Adrenal gland (tissue), 12 donors: ENCODE results near the gene IRF8. TPM values are rescaled to one million over a fixed set of nuclear protein-coding genes. Genes with fewer than 3 reads are reported as not detected.

Source experiments
- DNase-seq, 7 donors: peaks; one replicate each; pipeline ENCODE4 v3.0.0-alpha.2; 2019 to 2020
- H3K27ac ChIP-seq, 5 donors: fragments of 200-600 bp; sonication (generic) in 4 of 5; 1 replicate in 3 of 5; 2 replicates in 2 of 5; pipeline versions ENCODE4 v1.5.1 to v1.8.0; 2016 to 2020; ENCODE audit warnings: mild to moderate bottlenecking in 1 of 5
- H3K27me3 ChIP-seq: fragments of 200-600 bp; 2 replicates; pipeline ENCODE4 v1.8.0; 2021
- H3K36me3 ChIP-seq, 2 donors: fragments of 200-600 bp; replicated peaks in 1 of 2; 1 replicate in 1 of 2; 2 replicates in 1 of 2; pipeline versions ENCODE4 v1.5.1 to v1.8.0; 2018 to 2022
- H3K4me1 ChIP-seq, 2 donors: fragments of 200-600 bp; replicated peaks in 1 of 2; 1 replicate in 1 of 2; 2 replicates in 1 of 2; pipeline versions ENCODE4 v1.5.1 to v1.8.0; 2018 to 2021
- H3K4me3 ChIP-seq, 4 donors: fragments of 200-600 bp; sonication (generic) in 3 of 4; one replicate each; pipeline ENCODE4 v1.5.1; 2016 to 2018
- H3K9me3 ChIP-seq, 3 donors: fragments of 200-600 bp; sonication (generic) in 1 of 3; replicated peaks in 1 of 3; 1 replicate in 2 of 3; 2 replicates in 1 of 3; pipeline versions ENCODE4 v1.5.1 to v1.8.0; 2016 to 2021
- POLR2A ChIP-seq, 2 donors: fragments of 450-650 bp; IDR thresholded peaks; one replicate each; pipeline ENCODE4 v1.6.1; 2017; ENCODE audit warnings: antibody characterized with exemption in 2 of 2, mild to moderate bottlenecking in 2 of 2, moderate library complexity in 1 of 2
- WGBS, 4 donors: extraction: QIAGEN DNeasy Blood & Tissue Kit in 2 of 4; methylation state at CpG; one replicate each; pipeline versions ENCODE4 v1.1.5 to v1.1.7; 2013 to 2017; 5-methylcytosine and 5-hydroxymethylcytosine counted together
- intact Hi-C, 2 donors: fragments of 100-400 bp; cut with DNase I; formaldehyde crosslinking; loops; one replicate each; pipeline versions ENCODE4 v1.14.1 to v1.15.0; 2022 to 2023
- polyA plus RNA-seq, 3 donors: library from polyadenylated mRNA; stranded (reverse); fragments of 200-250 nt in 2 of 3; fragments of 350-450 nt in 1 of 3; fragmentation: Illumina TruSeq in 1 of 3; extraction: RNeasy Lipid Tissue Mini Kit (QIAGEN cat#74804) in 1 of 3; gene quantifications; one replicate each; pipeline ENCODE4 v1.2.3, GENCODE V29; 2013 to 2014
- total RNA-seq, 9 donors: library from RNA; depleted of rRNA in 4 of 9; stranded (reverse); fragments of >200 nt in 4 of 9; fragments of 120-200 nt in 1 of 9; fragmentation: NEBNext Ultra II Directional in 1 of 9; extraction: Animal tissue kit (Norgen Biotek cat#: 25700) in 1 of 9; gene quantifications; one replicate each; pipeline versions ENCODE4 v1.1.0 to v1.2.4, GENCODE V29; 2013 to 2023
- TF ChIP-seq, protein P1 (sequence below), 6 experiments: fragments of 450-650 bp in 4 of 6; fragments of 200-600 bp in 2 of 6; sonication (generic) in 1 of 6; IDR thresholded peaks; 1 replicate in 5 of 6; 2 replicates in 1 of 6; pipeline versions ENCODE4 v1.5.1 to v1.8.0; 2016 to 2021; ENCODE audit warnings: antibody characterized with exemption in 6 of 6, mild to moderate bottlenecking in 2 of 6, moderate library complexity in 1 of 6
- donor health status: healthy with polysubstance abuse.
- donor health status: Bipolar disorder and iron deficiency.
- donor health status: DM: yes; HTN: yes; CAD: no.
- donor health status: DM: no; HTN: no; CAD: no.
- donor health status: DM: no; HTN: no; CAD: no.
- donor health status: DM: yes; HTN: yes; CAD: no.

The IRF8 gene
- total and polyA plus RNA-seq, 12 donors = 3.4 to 40.1 (median 16.3) TPM

DNA sequence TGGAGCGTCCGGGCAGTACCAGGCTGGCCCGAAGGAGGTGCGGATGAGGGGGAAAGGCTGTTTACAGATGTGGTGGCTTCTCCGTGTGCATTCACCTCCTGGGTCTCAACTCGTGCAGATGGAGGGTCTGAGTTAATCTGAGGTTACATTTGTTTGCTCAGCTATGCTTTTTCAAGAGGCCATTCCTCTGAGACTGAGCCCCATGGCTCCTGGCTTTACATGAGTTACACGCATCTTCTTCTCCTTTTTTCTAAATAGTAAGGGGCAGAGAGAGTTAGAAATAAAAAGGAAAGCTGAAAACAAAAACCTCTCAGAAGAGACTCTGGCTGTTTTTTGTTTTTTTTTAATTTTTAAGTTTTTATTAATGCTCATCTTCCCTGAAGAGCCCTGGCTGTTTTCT, 29.0 kb downstream of the IRF8 start:
- Histone ChIP-seq H3K4me3 (no peak overlapping the region), H3K27me3 (no peaks in the 10 kb centered on the region), H3K4me1 (no peaks in the 10 kb centered on the region), H3K36me3 (no peaks in the 10 kb centered on the region), H3K27ac (peak overlapping the region in 1 of 5 donors; percentile 53), H3K9me3 (no peaks in the 10 kb centered on the region)
- 50 to 62% (median 57%) methylated on average over 7 of the region's 7 CpGs for WGBS, 4 donors
- no peak for DNase-seq
- intact Hi-C loops = no loop called here
- TF ChIP-seq POLR2A (IDR thresholded peaks at IDR 0.05) = no peak
- TF ChIP-seq, protein P1, sequence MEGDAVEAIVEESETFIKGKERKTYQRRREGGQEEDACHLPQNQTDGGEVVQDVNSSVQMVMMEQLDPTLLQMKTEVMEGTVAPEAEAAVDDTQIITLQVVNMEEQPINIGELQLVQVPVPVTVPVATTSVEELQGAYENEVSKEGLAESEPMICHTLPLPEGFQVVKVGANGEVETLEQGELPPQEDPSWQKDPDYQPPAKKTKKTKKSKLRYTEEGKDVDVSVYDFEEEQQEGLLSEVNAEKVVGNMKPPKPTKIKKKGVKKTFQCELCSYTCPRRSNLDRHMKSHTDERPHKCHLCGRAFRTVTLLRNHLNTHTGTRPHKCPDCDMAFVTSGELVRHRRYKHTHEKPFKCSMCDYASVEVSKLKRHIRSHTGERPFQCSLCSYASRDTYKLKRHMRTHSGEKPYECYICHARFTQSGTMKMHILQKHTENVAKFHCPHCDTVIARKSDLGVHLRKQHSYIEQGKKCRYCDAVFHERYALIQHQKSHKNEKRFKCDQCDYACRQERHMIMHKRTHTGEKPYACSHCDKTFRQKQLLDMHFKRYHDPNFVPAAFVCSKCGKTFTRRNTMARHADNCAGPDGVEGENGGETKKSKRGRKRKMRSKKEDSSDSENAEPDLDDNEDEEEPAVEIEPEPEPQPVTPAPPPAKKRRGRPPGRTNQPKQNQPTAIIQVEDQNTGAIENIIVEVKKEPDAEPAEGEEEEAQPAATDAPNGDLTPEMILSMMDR (IDR thresholded peaks at IDR 0.05) = no peak

DNA sequence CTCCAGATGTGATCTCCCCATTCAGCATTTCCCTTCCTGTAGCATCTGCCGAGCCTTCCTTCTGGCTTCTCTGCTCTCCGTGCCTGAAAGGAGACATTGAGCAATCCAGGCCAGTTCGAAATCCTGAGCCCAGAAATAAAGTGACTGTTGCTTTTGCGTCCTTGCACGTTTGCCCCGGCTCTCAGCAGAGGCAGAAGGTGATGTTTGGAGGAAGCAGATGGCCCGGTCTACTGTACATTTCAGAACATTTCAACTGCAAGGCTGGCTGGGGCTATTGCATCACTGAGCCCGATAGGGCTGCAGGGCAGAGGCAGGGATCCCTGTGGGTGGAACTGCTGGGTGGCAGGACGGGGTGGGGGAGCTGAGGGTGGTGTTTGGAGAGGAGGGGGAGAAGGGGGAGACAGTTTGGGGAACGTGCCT, 29.4 kb downstream of the IRF8 start:
- H3K36me3 ChIP-seq = no peaks in the 10 kb centered on the region
- 21 to 29% (median 25%) methylated on average over 10 of the region's 10 CpGs for WGBS, 4 donors
- TF ChIP-seq POLR2A (IDR thresholded peaks at IDR 0.05) = no peak
- TF ChIP-seq, protein P1 (IDR thresholded peaks at IDR 0.05) = no peak
- H3K9me3 ChIP-seq = no peaks in the 10 kb centered on the region
- H3K27me3 ChIP-seq = no peaks in the 10 kb centered on the region
- no peaks in the 10 kb centered on the region for H3K4me1 ChIP-seq
- intact Hi-C loops = no loop called here
- DNase-seq = peak in 5 of 7 donors; percentile 44 to 71 (median 46)
- H3K4me3 ChIP-seq = no peak overlapping the region
- H3K27ac ChIP-seq = peak overlapping the region in 1 of 5 donors; percentile 44

DNA sequence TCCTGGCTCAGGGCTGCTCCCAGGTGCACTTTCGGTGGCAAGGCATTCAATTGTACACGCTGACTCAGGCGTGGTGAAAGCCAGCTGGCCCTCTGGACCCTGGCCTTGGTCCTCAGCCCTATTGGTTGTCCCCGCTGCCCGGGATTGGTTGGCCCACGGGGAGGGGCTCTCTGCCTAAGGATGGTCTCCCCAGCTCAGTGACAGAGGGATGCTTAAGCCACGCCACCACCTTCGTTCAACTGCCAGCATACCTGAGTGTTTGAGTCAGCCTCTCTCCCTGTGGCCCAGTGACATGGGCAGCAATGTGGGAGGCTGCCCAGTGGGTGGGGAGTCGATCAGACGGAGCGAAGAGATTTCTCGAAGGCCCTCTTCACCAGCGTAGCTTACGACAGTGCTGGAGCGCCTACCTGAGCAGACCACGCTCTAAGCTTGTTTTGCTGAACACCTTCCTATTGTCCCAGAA, 30.3 kb downstream of the IRF8 start:
- no peaks in the 10 kb centered on the region for H3K4me1 ChIP-seq
- intact Hi-C loops = no loop called here
- H3K27ac ChIP-seq = no peak overlapping the region
- H3K9me3 ChIP-seq = no peaks in the 10 kb centered on the region
- no peak for DNase-seq
- no peak overlapping the region for H3K4me3 ChIP-seq
- no peaks in the 10 kb centered on the region for H3K36me3 ChIP-seq
- WGBS, 4 donors = 82 to 93% (median 87%) methylated on average over 13 to 16 of the region's 16 CpGs
- no peaks in the 10 kb centered on the region for H3K27me3 ChIP-seq
- TF ChIP-seq, protein P1 (IDR thresholded peaks at IDR 0.05) = no peak
- no peak for TF ChIP-seq POLR2A (IDR thresholded peaks at IDR 0.05)

DNA sequence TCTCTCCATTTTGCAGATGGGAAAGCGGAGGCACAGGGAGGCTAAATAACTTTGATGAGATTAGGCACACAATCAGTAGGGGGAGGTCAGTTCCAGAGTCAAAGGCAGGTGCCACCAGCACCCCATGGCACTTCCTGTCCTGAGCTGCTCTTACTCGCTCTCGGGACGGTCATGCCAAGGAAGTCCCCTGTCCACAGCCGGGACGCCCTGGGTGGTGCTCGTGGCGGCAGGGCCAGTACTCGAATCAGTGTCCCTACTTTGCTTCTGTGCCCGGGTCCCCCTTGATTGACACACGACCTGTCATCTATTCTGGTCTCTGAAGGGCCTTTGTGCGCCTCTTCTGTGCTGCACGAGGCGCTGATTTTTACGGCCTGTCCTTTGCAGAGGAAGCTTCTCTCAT, 31.3 kb downstream of the IRF8 start:
- Histone ChIP-seq H3K36me3 (no peaks in the 10 kb centered on the region), H3K27ac (no peak overlapping the region), H3K9me3 (no peaks in the 10 kb centered on the region), H3K27me3 (no peaks in the 10 kb centered on the region), H3K4me3 (no peak overlapping the region), H3K4me1 (no peaks in the 10 kb centered on the region)
- 76 to 86% (median 83%) methylated on average over 7 to 15 of the region's 15 CpGs for WGBS, 4 donors
- intact Hi-C loops = no loop called here
- TF ChIP-seq, protein P1 (IDR thresholded peaks at IDR 0.05) = no peak
- TF ChIP-seq POLR2A (IDR thresholded peaks at IDR 0.05) = no peak
- no peak for DNase-seq
